ENCODE results near the gene FLRT2. TPM values are rescaled to one million over a fixed set of nuclear protein-coding genes. Genes with fewer than 3 reads are reported as not detected.

Gene FLRT2
- total and polyA plus RNA-seq, 9 donors: 72.0 to 120 (median 88.9) TPM

- peak; percentile 63 for DNase-seq
- Histone ChIP-seq H3K36me3 (ENCODE audit: control insufficient read depth, insufficient read depth, low read length) (peaks cover 16% of the 10 kb centered on the region), H3K4me1 (ENCODE audit: control insufficient read depth, insufficient read depth, low read length) (peaks cover 18% of the 10 kb centered on the region), H3K27me3 (ENCODE audit: control insufficient read depth, insufficient read depth, low read length) (no peaks in the 10 kb centered on the region), H3K4me3 (ENCODE audit: low read length) (no peak overlapping the region), H3K9me3 (replicated peaks; ENCODE audit: control insufficient read depth, low read depth, low read length) (no peaks in the 10 kb centered on the region), H3K27ac (ENCODE audit: low read length) (no peak overlapping the region)
- 27% methylated on average over 2 of the region's 5 CpGs for WGBS (ENCODE audit: insufficient coverage)
These were observed 53.4 kb downstream of the FLRT2 start for GRCh38 chr14:85583380-85583779.

DNA sequence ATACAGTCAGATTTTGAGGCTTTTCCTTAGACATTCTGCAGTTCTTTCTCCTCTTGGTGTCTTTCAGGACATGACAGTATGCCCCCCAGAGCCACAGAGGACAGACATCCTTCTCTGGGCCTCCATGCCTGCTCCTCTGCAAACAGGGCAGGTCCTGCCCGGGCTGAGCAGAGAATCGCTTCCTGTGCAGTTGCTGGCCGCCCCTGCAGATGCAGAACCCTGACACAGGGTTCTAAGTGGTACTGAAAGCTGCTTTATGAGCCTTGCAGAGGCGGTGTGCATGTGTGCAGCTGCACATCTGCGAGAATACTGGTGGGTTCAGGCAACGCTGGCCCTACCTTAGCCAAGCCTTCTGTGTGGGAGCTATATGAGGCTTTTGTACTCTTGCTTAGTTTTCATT lies 54.5 kb downstream of the FLRT2 start:
- WGBS (ENCODE audit: insufficient coverage): no CpG with 5 or more reads among the region's 6 CpGs
- H3K27ac ChIP-seq (ENCODE audit: low read length): no peak overlapping the region

DNA sequence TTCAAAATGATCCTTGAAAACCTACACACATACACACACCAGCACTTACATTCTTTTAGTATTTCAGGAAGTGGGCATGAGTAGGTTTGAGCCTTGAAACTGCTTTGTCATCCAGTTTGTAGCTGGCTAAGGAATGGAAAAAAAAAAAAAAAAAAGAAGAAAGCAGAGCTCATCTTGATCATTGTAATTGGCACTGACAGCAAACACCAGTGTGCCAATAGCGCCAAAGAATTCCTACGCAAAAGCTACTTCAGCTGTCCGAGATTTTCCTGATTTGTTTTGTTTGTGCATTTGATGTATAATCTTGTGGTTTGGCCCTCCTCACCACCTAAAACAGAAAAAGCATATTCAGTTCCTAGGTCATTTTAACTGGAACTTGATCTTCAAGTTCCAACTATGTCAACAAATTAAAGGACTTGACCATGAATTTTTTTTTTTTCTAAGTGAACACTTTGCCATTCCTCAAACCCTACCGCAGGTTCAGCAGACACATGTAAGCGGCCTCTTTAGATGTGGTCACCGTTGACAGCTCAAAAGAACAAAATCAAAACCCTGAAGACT lies 57.3 kb downstream of the FLRT2 start:
- Histone ChIP-seq H3K36me3 (ENCODE audit: control insufficient read depth, insufficient read depth, low read length) (peaks cover 22% of the 10 kb centered on the region), H3K27me3 (ENCODE audit: control insufficient read depth, insufficient read depth, low read length) (no peaks in the 10 kb centered on the region), H3K4me1 (ENCODE audit: control insufficient read depth, insufficient read depth, low read length) (peaks cover 5% of the 10 kb centered on the region), H3K4me3 (ENCODE audit: low read length) (no peak overlapping the region), H3K27ac (ENCODE audit: low read length) (no peak overlapping the region), H3K9me3 (replicated peaks; ENCODE audit: control insufficient read depth, low read depth, low read length) (peaks cover 5% of the 10 kb centered on the region)
- no CpG with 5 or more reads among the region's 6 CpGs for WGBS (ENCODE audit: insufficient coverage)
- peak; percentile 33 for DNase-seq

More for the DNA sequence above, 54.5 kb downstream of the FLRT2 start:
- H3K27me3 ChIP-seq (ENCODE audit: control insufficient read depth, insufficient read depth, low read length): no peaks in the 10 kb centered on the region
- H3K9me3 ChIP-seq (replicated peaks; ENCODE audit: control insufficient read depth, low read depth, low read length): peaks cover 1% of the 10 kb centered on the region
- H3K4me3 ChIP-seq (ENCODE audit: low read length): no peak overlapping the region
- H3K4me1 ChIP-seq (ENCODE audit: control insufficient read depth, insufficient read depth, low read length): peaks cover 9% of the 10 kb centered on the region
- DNase-seq: no peak
- H3K36me3 ChIP-seq (ENCODE audit: control insufficient read depth, insufficient read depth, low read length): peaks cover 19% of the 10 kb centered on the region

DNA sequence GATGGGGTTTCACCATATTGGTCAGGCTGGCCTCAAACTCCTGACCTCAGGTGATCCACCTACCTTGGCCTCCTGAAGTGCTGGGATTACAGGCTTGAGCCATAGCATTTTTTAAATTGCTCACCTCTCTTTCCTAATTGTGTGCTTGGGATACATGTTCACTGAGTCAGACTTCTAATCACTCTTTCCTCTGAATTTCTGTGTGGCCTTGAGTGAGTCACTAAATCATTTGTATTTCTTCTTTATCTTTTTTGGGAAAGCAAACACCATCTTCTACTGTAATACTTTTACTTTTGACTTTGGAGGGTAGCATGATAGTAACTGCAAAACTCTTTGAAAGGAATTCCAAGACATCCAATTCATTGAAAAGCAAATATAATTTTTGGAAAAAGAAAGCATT lies 60.8 kb downstream of the FLRT2 start:
- Histone ChIP-seq H3K4me3 (ENCODE audit: low read length) (no peak overlapping the region), H3K9me3 (replicated peaks; ENCODE audit: control insufficient read depth, low read depth, low read length) (peaks cover 5% of the 10 kb centered on the region), H3K36me3 (ENCODE audit: control insufficient read depth, insufficient read depth, low read length) (peaks cover 15% of the 10 kb centered on the region), H3K27me3 (ENCODE audit: control insufficient read depth, insufficient read depth, low read length) (no peaks in the 10 kb centered on the region), H3K27ac (ENCODE audit: low read length) (no peak overlapping the region), H3K4me1 (ENCODE audit: control insufficient read depth, insufficient read depth, low read length) (no peaks in the 10 kb centered on the region)
- DNase-seq: no peak

- no peaks in the 10 kb centered on the region for H3K4me1 ChIP-seq (ENCODE audit: control insufficient read depth, insufficient read depth, low read length)
- no peak for DNase-seq
- no peak overlapping the region for H3K27ac ChIP-seq (ENCODE audit: low read length)
- peaks cover 5% of the 10 kb centered on the region for H3K9me3 ChIP-seq (replicated peaks; ENCODE audit: control insufficient read depth, low read depth, low read length)
- peaks cover 6% of the 10 kb centered on the region for H3K36me3 ChIP-seq (ENCODE audit: control insufficient read depth, insufficient read depth, low read length)
- no peak overlapping the region for H3K4me3 ChIP-seq (ENCODE audit: low read length)
- no peaks in the 10 kb centered on the region for H3K27me3 ChIP-seq (ENCODE audit: control insufficient read depth, insufficient read depth, low read length)
- WGBS (ENCODE audit: insufficient coverage): no CpG with 5 or more reads among the region's 3 CpGs
These were observed 64.3 kb downstream of the FLRT2 start for GRCh38 chr14:85594217-85594616.

- Histone ChIP-seq H3K9me3 (replicated peaks; ENCODE audit: control insufficient read depth, low read depth, low read length) (no peaks in the 10 kb centered on the region), H3K27ac (ENCODE audit: low read length) (no peak overlapping the region), H3K27me3 (ENCODE audit: control insufficient read depth, insufficient read depth, low read length) (no peaks in the 10 kb centered on the region)
These were observed 66.0 kb downstream of the FLRT2 start for GRCh38 chr14:85595981-85596380.

GRCh38 chr14:85596562-85596961 lies 66.6 kb downstream of the FLRT2 start:
- no peak overlapping the region for H3K4me3 ChIP-seq (ENCODE audit: low read length)
- no peak overlapping the region for H3K27ac ChIP-seq (ENCODE audit: low read length)
- WGBS (ENCODE audit: insufficient coverage): 90% methylated on average over 2 of the region's 4 CpGs
- no peaks in the 10 kb centered on the region for H3K9me3 ChIP-seq (replicated peaks; ENCODE audit: control insufficient read depth, low read depth, low read length)
- peaks cover 2% of the 10 kb centered on the region for H3K36me3 ChIP-seq (ENCODE audit: control insufficient read depth, insufficient read depth, low read length)
- no peak for DNase-seq
- H3K27me3 ChIP-seq (ENCODE audit: control insufficient read depth, insufficient read depth, low read length): no peaks in the 10 kb centered on the region
- H3K4me1 ChIP-seq (ENCODE audit: control insufficient read depth, insufficient read depth, low read length): peaks cover 3% of the 10 kb centered on the region

More at GRCh38 chr14:85595981-85596380, 66.0 kb downstream of the FLRT2 start:
- no peak for DNase-seq
- 80% methylated on average over 10 of the region's 10 CpGs for WGBS (ENCODE audit: insufficient coverage)
- H3K36me3 ChIP-seq (ENCODE audit: control insufficient read depth, insufficient read depth, low read length): peaks cover 6% of the 10 kb centered on the region
- H3K4me3 ChIP-seq (ENCODE audit: low read length): no peak overlapping the region
- H3K4me1 ChIP-seq (ENCODE audit: control insufficient read depth, insufficient read depth, low read length): peaks cover 1% of the 10 kb centered on the region

DNA sequence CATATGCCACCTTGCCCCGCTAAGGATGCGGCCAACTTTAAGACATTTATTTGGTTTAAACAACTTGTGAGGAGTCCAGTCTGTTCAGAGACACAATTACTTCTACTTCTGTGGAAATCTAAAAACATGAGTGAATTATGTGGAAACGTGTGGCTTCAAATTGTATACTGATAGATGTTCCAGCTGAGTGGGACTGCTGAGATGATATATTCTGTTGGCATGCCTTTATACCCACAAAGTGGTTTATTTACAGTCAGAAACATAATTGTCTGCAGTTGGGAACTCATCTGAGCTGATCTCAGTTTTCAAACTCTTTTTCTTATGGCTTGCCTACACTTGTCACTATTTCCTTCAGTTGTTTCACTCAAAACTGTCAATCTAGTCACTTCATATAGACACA lies 67.8 kb downstream of the FLRT2 start:
- H3K9me3 ChIP-seq (replicated peaks; ENCODE audit: control insufficient read depth, low read depth, low read length): no peaks in the 10 kb centered on the region
- H3K27ac ChIP-seq (ENCODE audit: low read length): no peak overlapping the region
- H3K36me3 ChIP-seq (ENCODE audit: control insufficient read depth, insufficient read depth, low read length): peaks cover 2% of the 10 kb centered on the region
- peaks cover 5% of the 10 kb centered on the region for H3K4me1 ChIP-seq (ENCODE audit: control insufficient read depth, insufficient read depth, low read length)
- no CpG with 5 or more reads among the region's 3 CpGs for whole genome bisulfite sequencing (ENCODE audit: insufficient coverage)
- DNase-seq: no peak
- H3K27me3 ChIP-seq (ENCODE audit: control insufficient read depth, insufficient read depth, low read length): no peaks in the 10 kb centered on the region
- H3K4me3 ChIP-seq (ENCODE audit: low read length): no peak overlapping the region

DNA sequence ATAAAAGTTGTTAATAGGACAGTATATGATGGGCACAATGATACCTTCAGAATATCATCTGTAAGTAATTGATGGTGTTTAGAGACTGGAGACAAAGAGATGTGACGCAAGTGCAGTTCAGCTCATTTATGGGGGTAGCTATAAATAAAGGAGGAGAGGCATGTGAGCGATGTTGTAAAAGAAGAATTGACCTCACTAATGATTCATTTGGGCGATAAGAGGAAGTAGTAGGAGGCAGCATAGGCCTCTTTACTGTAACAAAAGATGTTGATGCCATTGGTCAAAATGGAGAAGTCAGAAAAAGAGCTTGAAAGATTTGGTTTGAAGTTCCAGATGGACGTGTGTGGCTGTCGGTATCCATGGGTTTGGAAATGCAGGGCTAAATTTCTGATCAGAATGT lies 70.0 kb downstream of the FLRT2 start:
- Histone ChIP-seq H3K36me3 (ENCODE audit: control insufficient read depth, insufficient read depth, low read length) (peaks cover 2% of the 10 kb centered on the region), H3K9me3 (replicated peaks; ENCODE audit: control insufficient read depth, low read depth, low read length) (no peaks in the 10 kb centered on the region), H3K27ac (ENCODE audit: low read length) (peak overlapping the region; percentile 24), H3K4me3 (ENCODE audit: low read length) (no peak overlapping the region), H3K27me3 (ENCODE audit: control insufficient read depth, insufficient read depth, low read length) (no peaks in the 10 kb centered on the region), H3K4me1 (ENCODE audit: control insufficient read depth, insufficient read depth, low read length) (peaks cover 5% of the 10 kb centered on the region)
- peak; percentile 44 for DNase-seq
- WGBS (ENCODE audit: insufficient coverage): 68% methylated on average over 5 of the region's 5 CpGs

DNA sequence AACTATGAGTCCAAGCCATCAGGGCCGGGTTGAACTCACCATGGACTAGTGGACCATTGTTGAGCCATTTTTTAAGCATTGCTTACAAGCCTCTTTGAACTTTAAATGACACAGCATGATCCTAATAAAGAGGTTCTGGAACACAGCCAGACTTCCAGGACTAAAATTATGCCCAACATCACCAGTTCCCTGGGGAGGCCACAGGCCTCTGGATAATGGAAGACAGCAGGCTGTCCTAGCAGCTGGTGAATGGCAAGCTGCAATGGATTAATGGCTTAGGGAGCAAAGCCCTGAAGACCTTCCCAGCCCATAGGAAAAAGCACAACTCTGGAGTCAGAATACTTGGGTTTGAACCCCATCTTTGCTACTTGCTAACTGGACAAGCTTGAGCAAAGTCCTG lies 71.3 kb downstream of the FLRT2 start:
- Histone ChIP-seq H3K36me3 (ENCODE audit: control insufficient read depth, insufficient read depth, low read length) (no peaks in the 10 kb centered on the region), H3K4me1 (ENCODE audit: control insufficient read depth, insufficient read depth, low read length) (peaks cover 5% of the 10 kb centered on the region), H3K27ac (ENCODE audit: low read length) (peak overlapping the region; percentile 39), H3K27me3 (ENCODE audit: control insufficient read depth, insufficient read depth, low read length) (no peaks in the 10 kb centered on the region), H3K4me3 (ENCODE audit: low read length) (no peak overlapping the region), H3K9me3 (replicated peaks; ENCODE audit: control insufficient read depth, low read depth, low read length) (no peaks in the 10 kb centered on the region)
- peak; percentile 51 for DNase-seq
- 71% methylated on average over 1 of the region's 1 CpG for WGBS (ENCODE audit: insufficient coverage)

DNA sequence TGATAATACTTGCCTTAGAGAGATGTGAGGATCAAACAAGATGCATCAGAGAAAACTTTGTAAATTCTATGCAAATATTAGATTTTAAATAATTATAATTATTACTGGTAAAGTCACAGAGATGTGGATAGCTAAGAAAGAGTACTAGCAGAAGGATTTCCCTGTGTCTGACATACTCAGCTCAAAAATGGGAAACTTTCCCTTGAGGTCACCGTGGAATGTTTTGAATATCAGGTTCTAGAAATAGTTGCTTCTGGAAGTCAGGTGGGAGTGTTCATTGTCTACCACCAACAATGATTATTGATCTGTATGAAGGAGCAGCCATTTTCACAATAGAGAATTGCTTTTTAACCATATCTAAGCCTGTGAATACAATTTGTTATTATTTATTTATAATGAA lies 71.7 kb downstream of the FLRT2 start:
- no peak overlapping the region for H3K27ac ChIP-seq (ENCODE audit: low read length)
- no peaks in the 10 kb centered on the region for H3K36me3 ChIP-seq (ENCODE audit: control insufficient read depth, insufficient read depth, low read length)
- peaks cover 5% of the 10 kb centered on the region for H3K4me1 ChIP-seq (ENCODE audit: control insufficient read depth, insufficient read depth, low read length)
- no peak overlapping the region for H3K4me3 ChIP-seq (ENCODE audit: low read length)
- no CpG with 5 or more reads among the region's 1 CpG for WGBS (ENCODE audit: insufficient coverage)
- H3K27me3 ChIP-seq (ENCODE audit: control insufficient read depth, insufficient read depth, low read length): no peaks in the 10 kb centered on the region
- H3K9me3 ChIP-seq (replicated peaks; ENCODE audit: control insufficient read depth, low read depth, low read length): no peaks in the 10 kb centered on the region
- no peak for DNase-seq

Measured in muscle of leg (tissue), 11 donors.